HepG2 (cell line): ENCODE results near the gene MICB. TPM values are rescaled to one million over a fixed set of nuclear protein-coding genes. Genes with fewer than 3 reads are reported as not detected.
A peak's percentile ranks its signal among the peaks of the same experiment; 100 is the strongest.

Source experiments
- HMGXB3 ChIP-seq: sonication (generic); formaldehyde crosslinking; IDR thresholded peaks from 2 replicates; pipeline ENCODE4 v1.4.0; 2020; ENCODE audit warnings: missing genetic modification reagents, borderline replicate concordance
- NKX3-1 ChIP-seq: sonication (generic); formaldehyde crosslinking; IDR thresholded peaks from 2 replicates; pipeline ENCODE4 v1.5.0; 2020; ENCODE audit warnings: missing genetic modification reagents
- NR1H2 ChIP-seq: sonication (generic); formaldehyde crosslinking; IDR thresholded peaks from 2 replicates; pipeline ENCODE4 v1.8.1; 2022; ENCODE audit warnings: low read depth, missing genetic modification reagents, borderline replicate concordance
- RFX5 ChIP-seq: IDR thresholded peaks from 2 replicates; pipeline ENCODE4 v1.6.1; 2011; ENCODE audit warnings: low read depth, low read length, improper control_type of control experiment
- ZNF281 ChIP-seq: sonication (generic); formaldehyde crosslinking; IDR thresholded peaks from 2 replicates; pipeline ENCODE4 v1.4.0; 2020; ENCODE audit warnings: missing genetic modification reagents, borderline replicate concordance
- ZNF318 ChIP-seq: sonication (generic); formaldehyde crosslinking; IDR thresholded peaks from 2 replicates; pipeline ENCODE4 v1.4.0; 2020; ENCODE audit warnings: mild to moderate bottlenecking, missing genetic modification reagents
- ZNF546 ChIP-seq: sonication (generic); formaldehyde crosslinking; conservative IDR thresholded peaks from 2 replicates; pipeline ENCODE4 v1.8.1; 2023; ENCODE audit warnings: mild to moderate bottlenecking, missing genetic modification reagents
- ZNF816 ChIP-seq: sonication (generic); formaldehyde crosslinking; IDR thresholded peaks from 2 replicates; pipeline ENCODE4 v1.8.0; 2022; ENCODE audit warnings: missing genetic modification reagents, mild to moderate bottlenecking, borderline replicate concordance
- polyA plus RNA-seq, 8 experiments: library from polyadenylated mRNA; depleted of rRNA in 3 of 8; stranded (reverse) in 7 of 8; unstranded in 1 of 8; fragments of >200 nt; fragmentation: Illumina TruSeq in 4 of 8; extraction: Trizol in 4 of 8; gene quantifications; 2 replicates each; pipeline versions ENCODE4 v1.2.1 to v1.2.3, GENCODE V29; 2011 to 2016; ENCODE audit warnings: low read depth in 4 of 8, missing spikeins in 1 of 8, mixed read lengths in 1 of 8; ENCODE audit not compliant: insufficient read depth in 1 of 8
- total RNA-seq, 5 experiments: library from RNA; depleted of rRNA; stranded (reverse); fragments of >200 nt; fragmentation: Illumina TruSeq; extraction: Trizol; gene quantifications; 2 replicates each; pipeline ENCODE4 v1.2.3, GENCODE V29; 2016; ENCODE audit warnings: low read depth in 1 of 5
- TF ChIP-seq, protein P1 (sequence below): sonication (generic); formaldehyde crosslinking; conservative IDR thresholded peaks from 2 replicates; pipeline ENCODE4 v1.4.0; 2020; ENCODE audit warnings: missing genetic modification reagents

The MICB gene
- total and polyA plus RNA-seq, 2 of the 13 experiments (the other 11 are each of a cell fraction or from before 2014, with no cell fraction given): 12.5 to 12.8 TPM

GRCh38 chr6:31541658-31542521, 43.9 kb downstream of the MICB start, which contains the start of gene DDX39B (continued):
- TF ChIP-seq, protein P1, sequence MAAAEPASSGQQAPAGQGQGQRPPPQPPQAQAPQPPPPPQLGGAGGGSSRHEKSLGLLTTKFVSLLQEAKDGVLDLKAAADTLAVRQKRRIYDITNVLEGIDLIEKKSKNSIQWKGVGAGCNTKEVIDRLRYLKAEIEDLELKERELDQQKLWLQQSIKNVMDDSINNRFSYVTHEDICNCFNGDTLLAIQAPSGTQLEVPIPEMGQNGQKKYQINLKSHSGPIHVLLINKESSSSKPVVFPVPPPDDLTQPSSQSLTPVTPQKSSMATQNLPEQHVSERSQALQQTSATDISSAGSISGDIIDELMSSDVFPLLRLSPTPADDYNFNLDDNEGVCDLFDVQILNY (CRISPR knock-in tag): peak; percentile 82
- TF ChIP-seq ZNF546 (CRISPR knock-in tag) (peak; percentile 88), RFX5 (peak; percentile 20; the same call in 1 of the 2 replicates), ZNF816 (CRISPR knock-in tag) (peak; percentile 71; the same call in 1 of the 2 replicates), NR1H2 (CRISPR knock-in tag) (no peak), HMGXB3 (peak; percentile 63), ZNF318 (CRISPR knock-in tag) (no peak), ZNF281 (CRISPR knock-in tag) (peak; percentile 46; the same call in 1 of the 2 replicates), NKX3-1 (peak; percentile 90)
